D341Med (cell line): ENCODE data around the gene MTHFD1.
A peak's percentile ranks its signal among the peaks of the same experiment; 100 is the strongest.
"Not testable (repeated sequence)": the region's sequence is repeated elsewhere in the genome, so short reads cannot be mapped to it uniquely, and the experiment has no call there.

Experiments used
- DNase-seq: peaks from one replicate; pipeline ENCODE4 v3.0.0; 2012; ENCODE audit warnings: low spot score

The MTHFD1 gene

GRCh38 chr14:64387782-64388532 is at the start of gene MTHFD1:
TSS of gene MTHFD1 (plus strand) at chr14:64388353. CDS start at chr14:64388428, 75 bp downstream.
- peak; percentile 98 for DNase-seq

DNA sequence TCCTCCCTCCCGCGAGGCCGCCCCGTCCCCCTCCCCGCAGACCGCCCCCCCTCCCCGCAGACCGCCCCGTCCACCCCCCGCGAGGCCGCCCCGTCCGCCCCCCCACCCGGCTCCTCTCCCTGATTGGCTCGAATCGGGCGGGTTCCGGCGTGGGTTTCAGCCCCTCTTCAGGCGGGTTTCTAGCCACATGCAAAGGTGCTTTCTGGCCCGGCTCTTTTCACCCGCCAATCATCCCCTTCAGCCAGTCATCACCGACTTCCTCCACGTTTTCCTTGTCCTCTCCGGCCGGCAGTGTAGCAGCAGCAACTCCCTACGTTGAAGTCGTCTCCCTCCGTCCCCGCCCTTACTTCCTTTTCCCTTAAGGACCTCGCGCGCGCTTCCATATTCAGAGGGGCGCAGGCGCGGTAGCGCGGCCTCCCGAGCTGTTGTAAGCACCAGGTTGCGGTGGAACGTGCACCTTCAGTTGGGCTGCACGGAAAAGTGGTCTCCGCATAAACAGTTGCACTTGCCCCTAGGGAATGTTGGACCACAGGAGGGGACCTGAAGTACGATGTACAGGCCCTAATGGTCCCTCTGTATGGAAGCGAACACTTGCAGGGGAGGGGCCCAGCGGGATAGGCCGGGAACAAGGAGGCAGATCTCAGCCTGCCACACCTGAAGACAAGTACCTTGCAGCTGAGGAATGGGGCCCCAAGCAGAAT is 49.4 kb upstream of the MTHFD1 start:
- peak; percentile 97 for DNase-seq

DNA sequence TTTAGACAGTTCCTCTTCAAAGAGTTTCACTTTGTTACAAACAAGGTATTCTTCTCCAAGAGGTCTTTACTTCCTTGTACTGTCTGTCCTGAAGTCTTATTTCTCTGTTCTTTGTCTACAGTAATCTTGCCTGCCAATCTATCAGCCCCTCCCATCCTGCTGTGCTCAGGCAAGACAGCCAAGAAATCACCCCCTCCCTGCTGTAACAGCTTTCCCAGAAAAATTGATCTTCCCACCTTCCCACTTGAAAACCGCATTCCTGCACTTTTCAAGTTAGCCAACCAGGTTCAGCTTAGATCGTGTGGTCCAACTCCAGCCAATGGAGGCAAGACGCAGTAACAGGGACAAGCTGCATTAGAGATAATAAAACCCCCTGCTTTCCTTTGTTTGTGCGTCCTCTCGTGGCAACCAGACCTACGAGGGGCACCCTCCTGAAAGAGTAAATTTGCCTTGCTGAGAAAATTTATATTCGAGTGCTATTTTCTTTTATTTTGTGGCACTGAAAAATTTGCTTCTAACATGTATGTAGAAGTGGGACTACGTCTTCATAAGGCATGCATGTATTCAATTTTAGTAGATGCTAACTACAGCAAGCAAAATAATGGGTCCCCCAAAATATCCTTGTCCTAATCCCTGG is 47.5 kb upstream of the MTHFD1 start:
- no peak for DNase-seq

DNA sequence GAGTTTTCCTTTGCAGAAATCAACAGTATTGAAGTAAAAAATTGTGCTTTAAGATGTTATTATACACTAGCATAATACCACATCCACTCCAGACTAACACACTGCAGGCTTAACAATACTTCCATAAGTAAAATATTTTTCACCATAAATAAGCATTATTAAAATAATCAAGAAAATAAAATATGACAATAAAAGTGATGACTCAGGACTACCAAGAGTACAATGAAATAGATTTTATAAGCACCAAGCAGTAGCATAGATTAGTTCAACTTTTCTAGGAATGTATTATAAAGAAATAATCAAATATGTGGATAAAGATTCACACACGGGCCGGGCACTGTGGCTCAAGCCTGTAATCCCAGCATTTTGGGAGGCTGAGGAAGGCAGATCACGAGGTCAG is 40.4 kb upstream of the MTHFD1 start:
- no peak for DNase-seq

DNA sequence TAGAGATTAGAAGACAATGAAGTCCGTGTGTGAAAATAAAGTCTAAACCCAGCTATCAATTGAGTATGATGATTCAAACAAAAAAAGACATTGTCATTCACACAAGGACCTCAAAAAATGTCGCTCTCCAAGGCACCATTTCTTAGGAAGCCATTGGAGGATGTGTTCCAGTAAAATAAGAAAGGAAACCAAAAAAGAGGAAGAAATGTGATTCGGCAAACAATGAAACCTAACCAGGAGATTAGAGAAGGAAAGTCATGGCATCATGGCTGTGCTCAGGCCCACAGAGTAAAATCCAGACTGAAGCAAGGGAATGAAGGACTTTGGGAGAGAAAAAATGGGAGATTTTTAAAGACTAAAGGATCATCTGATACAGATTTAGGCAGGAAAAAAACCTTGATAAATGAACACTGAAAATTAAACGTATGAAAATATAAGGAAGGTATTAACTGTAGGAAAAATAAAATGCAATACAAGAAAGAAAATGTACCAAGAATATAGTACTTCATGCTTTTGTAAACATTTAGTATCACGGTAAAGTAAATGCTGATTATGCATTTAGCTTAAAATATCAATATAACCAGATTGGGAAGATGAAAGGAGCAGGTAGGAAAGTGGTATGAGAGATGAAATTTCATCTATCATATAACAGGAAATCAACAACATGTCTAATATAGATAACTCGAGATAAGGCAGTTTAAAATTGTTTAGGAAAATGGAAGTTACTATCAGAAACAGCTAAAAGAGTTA is 38.2 kb upstream of the MTHFD1 start:
- DNase-seq = no peak

- DNase-seq = no peak
Measured at GRCh38 chr14:64363265-64363846, 24.8 kb upstream of the MTHFD1 start.

DNA sequence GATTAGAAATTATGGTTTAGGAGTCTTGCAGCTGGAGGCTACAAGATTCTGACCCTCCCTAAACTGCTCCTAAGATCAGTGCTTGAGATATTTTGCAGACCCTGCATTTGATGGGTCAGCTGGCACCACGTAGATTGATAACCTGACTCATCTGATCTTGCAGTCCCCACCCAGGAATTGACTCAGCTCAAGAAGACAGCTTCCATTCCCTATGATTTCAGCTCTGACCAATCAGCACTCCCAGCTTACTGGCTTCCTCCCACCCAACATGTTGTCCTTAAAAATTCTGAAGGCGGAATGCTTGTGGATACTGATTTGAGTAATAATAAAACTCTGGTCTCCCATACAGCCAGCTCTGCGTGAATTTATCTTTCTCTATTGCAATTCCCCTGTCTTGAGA is 23.2 kb upstream of the MTHFD1 start:
- no peak for DNase-seq

DNA sequence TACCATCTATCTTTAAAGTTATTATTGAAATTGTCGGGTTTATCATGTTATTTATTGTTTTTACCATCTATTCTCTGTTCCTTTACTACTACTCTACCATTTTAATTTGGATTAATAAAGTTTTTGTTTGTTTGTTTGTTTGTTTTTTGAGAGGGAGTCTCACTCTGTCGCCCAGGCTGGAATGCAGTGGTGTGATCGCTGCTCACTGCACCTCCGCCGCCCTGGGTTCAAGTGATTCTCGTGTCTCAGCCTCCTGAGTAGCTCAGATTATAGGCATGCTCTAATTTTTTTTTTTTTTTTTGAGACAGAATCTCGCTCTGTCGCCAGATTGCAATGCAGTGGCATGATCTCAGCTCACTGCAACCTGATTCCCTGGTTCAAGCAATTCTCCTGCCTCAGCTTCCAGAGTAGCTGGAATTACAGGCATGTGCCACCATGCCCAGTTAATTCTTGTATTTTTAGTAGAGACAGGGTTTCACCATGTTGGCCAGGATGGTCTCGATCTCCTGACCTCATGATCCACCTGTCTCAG is 22.7 kb upstream of the MTHFD1 start:
- not testable (repeated sequence) for DNase-seq

DNA sequence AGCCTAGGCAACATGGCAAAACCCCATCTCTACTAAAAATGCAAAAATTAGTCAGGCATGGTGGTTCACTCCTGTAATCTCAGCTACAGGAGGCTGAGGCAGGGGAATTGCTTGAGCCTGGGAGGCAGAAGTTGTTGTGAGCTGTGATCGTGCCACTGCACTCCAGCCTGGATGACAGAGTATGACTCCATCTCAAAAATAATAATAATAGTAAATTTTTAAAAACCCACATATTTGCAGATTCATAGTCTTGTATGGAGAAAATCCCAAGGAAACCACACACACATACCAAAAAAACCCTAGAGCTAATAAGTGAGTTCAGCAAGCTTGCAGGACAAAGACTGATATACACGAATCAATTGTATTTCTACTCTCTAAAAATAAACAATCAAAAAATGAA is 19.0 kb upstream of the MTHFD1 start:
- DNase-seq = no peak

- no peak for DNase-seq
Measured at GRCh38 chr14:64387232-64387781, 846 bp upstream of the MTHFD1 start.

GRCh38 chr14:64388533-64389285 is 556 bp downstream of the MTHFD1 start:
- DNase-seq = no peak

- DNase-seq = no peak
Measured at GRCh38 chr14:64391113-64391725, 3.1 kb downstream of the MTHFD1 start.

DNA sequence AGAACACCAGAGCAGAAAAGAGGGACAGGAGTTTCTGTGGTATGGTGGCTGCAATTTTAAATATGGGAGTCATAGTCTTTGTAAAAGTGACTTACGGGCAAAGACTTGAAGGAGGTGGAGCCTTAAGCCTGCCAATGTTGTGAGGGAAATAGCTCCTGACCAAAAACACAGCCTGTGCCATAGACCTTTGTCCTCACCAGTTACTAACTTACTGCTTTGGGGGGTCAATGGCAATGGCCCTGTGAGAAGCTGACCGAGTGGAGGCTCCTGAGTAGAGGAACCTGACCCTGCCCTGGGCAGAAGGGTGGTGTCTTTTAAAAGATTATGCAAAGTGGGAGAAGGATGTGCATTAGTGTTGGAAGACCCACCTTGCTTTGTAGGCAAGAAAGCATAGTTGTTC is 3.8 kb downstream of the MTHFD1 start:
- DNase-seq = no peak

GRCh38 chr14:64393189-64393726 is 5.1 kb downstream of the MTHFD1 start:
- DNase-seq = not testable (repeated sequence)

GRCh38 chr14:64394423-64394822 is 6.3 kb downstream of the MTHFD1 start:
- DNase-seq = no peak

DNA sequence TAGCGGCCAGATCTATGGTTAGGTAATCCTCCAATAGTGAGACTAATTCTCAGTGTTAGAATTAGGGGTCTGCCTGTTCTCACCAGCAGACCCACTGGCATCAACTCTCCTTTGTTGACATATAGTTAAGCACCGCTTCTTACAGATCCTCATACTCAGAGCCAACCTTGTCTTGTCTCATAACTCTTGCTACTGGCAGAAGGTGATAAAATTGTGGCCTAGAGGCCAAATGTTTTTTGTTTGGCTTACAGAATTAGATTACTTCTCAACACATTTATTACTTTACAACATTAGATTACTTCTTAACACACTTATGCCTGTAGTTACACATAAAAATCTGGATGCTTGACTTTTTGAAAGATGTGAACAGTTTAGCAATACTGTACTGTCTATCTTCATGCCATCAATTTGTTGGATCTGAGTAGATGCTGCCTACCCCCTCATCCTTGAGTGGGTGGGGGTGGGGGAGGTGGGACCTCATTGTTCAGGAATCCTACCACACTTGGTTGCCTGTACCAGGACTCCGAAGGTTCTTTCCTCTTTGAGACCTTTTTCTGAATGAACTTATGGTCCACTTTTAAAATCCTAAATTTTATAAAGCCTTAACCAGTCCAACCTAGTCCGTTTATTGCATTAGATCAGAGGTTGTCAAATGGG is 7.0 kb downstream of the MTHFD1 start:
- no peak for DNase-seq

DNA sequence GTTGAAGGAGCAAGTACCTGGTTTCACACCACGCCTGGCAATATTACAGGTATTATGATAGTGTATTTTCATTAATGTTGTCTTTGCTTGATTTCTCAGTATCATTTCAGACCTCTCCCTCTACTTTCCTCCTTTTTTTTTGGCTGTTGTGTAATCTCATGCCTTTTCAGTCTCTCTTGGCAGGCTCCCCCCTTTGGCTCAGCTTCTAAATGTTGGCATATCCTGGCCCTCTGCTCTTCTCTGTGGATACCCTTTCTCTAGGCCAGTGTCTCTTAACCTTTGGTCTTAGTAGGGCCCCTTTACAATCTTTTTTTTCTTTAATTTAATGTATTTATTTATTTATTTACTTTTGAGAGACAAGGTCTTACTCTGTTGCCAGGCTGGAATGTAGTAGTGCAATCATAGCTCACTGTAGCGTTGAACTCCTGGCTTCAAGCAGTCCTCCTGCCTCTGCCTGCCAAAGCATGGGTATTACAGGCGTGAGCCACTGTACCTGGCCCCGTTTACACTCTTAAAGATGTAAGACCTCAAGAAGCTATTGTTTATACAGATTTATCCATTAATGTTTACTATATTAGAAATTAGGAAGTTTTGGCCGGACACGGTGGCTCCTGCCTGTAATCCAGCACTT is 12.8 kb downstream of the MTHFD1 start:
- no peak for DNase-seq

- DNase-seq = no peak
Measured at GRCh38 chr14:64401949-64402348, 13.8 kb downstream of the MTHFD1 start.

GRCh38 chr14:64405295-64405694 is 17.1 kb downstream of the MTHFD1 start:
- DNase-seq = no peak
